ENCODE measurements around the gene CKB.

GRCh38 chr14:103488071-103488470 lies 34.6 kb downstream of the CKB start:
- no peak for TF ChIP-seq CTCF (IDR thresholded peaks at IDR 0.05)
- TF ChIP-seq POLR2A (IDR thresholded peaks at IDR 0.05) = no peak
